Measurements from ENCODE around the gene DCUN1D4. TPM values are rescaled to one million over a fixed set of nuclear protein-coding genes. Genes with fewer than 3 reads are reported as not detected.

The DCUN1D4 gene
- total RNA-seq, 1 donor from 2014 or later: 25.2 TPM

DNA sequence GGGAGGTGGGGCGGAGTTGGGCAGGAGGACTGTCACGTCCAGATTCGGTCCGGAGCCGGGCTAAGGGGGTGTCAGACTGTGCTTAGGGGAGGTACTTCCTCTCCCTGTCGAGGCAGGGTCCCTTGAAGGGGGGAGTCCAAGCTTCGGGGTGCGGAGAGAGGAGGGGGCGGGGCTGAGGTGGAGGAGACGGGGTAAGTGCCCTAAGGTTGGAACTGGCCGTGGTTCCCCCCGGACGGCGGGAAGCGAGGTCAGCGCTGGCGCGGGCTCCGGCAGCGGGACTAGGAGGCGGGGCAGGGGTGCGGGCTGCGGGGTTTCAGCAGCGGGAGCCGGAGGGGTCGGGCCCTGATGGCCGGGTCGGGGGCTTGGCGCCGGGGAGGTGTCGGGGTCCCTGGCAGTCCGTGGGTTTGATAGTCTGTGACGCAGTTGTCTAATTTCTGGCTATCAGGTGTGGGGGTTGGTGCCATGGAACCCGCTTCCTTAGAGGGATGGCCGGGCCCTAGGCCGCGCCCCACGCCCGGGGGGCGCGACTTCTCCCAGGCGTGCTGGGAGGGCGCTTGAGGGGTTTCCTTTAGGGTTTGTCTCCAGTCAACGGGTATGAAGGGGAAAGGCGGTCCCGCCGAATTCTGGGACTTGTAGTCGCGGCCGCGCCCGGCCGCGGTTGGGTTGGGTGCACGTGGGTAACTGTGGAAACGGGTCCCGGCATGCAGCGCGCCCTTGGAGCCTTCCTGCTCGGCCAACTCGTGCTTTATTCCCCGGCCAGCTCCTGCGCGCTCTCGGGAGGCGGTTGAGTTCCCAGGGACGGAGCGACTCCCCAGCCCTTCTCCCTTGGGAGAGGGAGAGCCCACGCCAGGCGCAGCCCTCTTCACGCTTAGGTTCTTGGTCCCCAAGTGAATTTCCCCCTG lies 1.5 kb downstream of the DCUN1D4 start:
- TF ChIP-seq, protein P1, sequence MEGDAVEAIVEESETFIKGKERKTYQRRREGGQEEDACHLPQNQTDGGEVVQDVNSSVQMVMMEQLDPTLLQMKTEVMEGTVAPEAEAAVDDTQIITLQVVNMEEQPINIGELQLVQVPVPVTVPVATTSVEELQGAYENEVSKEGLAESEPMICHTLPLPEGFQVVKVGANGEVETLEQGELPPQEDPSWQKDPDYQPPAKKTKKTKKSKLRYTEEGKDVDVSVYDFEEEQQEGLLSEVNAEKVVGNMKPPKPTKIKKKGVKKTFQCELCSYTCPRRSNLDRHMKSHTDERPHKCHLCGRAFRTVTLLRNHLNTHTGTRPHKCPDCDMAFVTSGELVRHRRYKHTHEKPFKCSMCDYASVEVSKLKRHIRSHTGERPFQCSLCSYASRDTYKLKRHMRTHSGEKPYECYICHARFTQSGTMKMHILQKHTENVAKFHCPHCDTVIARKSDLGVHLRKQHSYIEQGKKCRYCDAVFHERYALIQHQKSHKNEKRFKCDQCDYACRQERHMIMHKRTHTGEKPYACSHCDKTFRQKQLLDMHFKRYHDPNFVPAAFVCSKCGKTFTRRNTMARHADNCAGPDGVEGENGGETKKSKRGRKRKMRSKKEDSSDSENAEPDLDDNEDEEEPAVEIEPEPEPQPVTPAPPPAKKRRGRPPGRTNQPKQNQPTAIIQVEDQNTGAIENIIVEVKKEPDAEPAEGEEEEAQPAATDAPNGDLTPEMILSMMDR (conservative IDR thresholded peaks at IDR 0.05; ENCODE audit: low read depth, low read length): no peak
- peak overlapping the region; percentile 76 for H3K4me3 ChIP-seq (ENCODE audit: low read depth, low read length)
- DNase-seq (ENCODE audit: low read depth): peak; percentile 57

DNA sequence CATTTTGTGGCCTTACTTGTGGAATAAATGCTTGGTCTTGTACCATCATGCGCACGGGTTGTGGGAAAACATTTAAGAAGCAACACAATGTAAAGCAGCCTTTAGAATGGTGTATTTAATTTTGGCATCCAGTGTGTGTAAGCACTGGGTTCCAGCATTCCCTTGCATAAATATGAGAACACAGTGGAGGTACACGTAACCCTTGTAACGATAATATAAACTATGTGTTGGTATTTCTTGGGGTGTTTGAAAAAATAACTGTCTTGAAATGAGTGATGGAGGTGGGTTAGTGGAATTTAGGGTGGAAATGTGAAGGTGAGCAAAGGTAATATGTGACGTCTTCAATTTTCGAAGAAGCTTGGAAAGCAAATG lies 2.1 kb downstream of the DCUN1D4 start:
- no peak for DNase-seq (ENCODE audit: low read depth)
- TF ChIP-seq, protein P1 (conservative IDR thresholded peaks at IDR 0.05; ENCODE audit: low read depth, low read length): no peak
- H3K4me3 ChIP-seq (ENCODE audit: low read depth, low read length): peak overlapping the region; percentile 76

DNA sequence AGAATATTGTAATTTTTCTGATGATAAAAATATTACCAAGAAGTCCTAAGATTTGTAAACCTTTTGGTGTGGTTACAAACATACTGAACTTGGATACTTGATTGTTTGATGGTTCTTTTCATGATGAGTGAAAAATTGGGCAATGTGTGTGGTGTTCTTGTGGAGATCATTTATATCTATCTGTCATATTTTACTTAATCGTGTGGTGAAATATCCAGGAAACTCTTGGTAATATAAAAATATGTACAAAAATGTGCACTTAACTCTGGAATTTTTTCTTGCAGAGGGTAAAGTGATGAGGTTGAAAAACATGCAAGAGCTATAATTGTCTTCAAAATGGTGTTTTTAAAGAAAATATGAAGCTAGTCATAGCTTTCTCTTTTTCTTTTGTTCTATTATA lies 2.8 kb downstream of the DCUN1D4 start:
- no peak overlapping the region for H3K4me3 ChIP-seq (ENCODE audit: low read depth, low read length)
- TF ChIP-seq, protein P1 (conservative IDR thresholded peaks at IDR 0.05; ENCODE audit: low read depth, low read length): no peak
- no peak for DNase-seq (ENCODE audit: low read depth)

DNA sequence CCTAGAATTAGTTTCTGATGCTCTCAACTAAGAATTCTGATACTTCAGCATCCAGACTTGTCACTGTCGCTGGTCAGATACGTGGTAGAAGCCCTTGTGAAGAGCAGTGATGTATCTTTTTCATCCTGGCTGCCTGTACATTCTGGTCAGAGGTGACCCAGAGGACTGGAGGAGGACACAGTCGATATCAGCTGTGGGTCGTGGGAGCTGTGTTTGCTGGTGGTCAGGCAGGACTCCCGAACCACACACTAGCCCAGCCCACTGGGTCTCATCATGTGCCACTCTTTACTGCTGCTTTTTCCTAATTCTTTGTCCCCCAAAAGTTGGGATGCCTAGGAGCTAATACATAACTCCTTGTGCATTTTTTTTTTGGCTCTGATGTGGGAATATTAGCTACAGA lies 6.5 kb downstream of the DCUN1D4 start:
- no peak for DNase-seq (ENCODE audit: low read depth)
- no peak overlapping the region for H3K4me3 ChIP-seq (ENCODE audit: low read depth, low read length)
- TF ChIP-seq, protein P1 (conservative IDR thresholded peaks at IDR 0.05; ENCODE audit: low read depth, low read length): no peak

DNA sequence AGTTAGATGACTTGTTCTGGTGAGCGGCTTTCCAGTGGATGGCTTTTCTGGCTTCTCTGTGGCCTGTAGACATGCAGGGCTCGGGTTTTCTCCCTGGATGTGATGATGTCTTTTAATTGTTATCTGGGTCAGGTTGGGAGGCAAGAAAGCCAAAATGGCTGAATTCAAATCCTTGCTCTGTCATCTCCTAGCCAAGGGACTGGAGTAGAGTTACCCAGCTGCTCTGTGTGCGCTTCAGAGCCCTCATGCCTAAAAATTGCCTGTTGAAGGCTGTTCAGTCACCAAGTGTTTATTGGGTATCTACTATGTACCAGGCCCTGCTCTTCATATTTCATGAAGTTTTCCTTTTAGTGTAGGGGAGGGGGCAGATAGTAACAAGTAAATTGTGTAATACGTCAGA lies 7.3 kb downstream of the DCUN1D4 start:
- TF ChIP-seq, protein P1 (conservative IDR thresholded peaks at IDR 0.05; ENCODE audit: low read depth, low read length): no peak
- no peak overlapping the region for H3K4me3 ChIP-seq (ENCODE audit: low read depth, low read length)
- DNase-seq (ENCODE audit: low read depth): no peak

DNA sequence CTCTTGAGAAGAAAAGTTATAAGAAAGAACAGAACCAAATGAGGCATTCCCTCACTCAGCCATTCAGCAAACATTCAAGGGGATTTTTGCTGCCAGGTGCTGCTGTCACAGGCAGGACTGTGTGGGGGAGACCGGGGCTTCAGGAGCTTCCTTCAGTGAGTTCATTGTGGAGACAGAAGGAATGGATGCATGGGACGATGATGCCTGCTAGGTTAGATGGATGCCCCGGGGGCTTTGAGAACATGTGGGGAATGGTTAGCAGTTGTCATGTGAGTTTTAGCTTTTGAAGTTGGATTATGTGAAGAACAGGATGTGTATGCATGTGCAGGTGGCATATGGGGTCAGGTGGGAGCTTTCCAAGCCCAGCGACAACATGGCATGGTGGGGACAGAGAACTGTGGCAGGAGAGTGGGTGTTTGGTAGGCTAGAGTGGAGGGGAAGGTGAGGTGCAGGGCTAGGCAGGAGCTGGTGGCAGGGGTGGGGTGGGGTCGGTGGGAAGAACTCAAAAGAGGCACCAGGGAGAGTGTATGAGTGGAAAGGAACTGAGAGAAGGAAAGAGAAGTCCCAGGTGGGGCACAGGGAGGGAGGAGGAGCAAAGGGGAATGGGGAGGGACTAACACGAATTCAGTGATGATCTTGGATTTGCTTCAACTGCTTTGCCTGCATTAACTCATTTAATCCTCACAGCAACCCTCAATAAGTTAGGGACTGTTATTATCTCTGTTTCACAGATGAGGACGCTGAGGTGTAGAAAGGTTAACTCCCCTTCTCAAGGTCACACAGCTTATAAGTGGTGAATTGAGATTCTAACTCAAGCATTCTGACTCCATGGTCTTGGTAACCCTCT lies 8.4 kb downstream of the DCUN1D4 start:
- no peak overlapping the region for H3K4me3 ChIP-seq (ENCODE audit: low read depth, low read length)
- TF ChIP-seq, protein P1 (conservative IDR thresholded peaks at IDR 0.05; ENCODE audit: low read depth, low read length): no peak
- no peak for DNase-seq (ENCODE audit: low read depth)

All from epithelial cell of proximal tubule (primary cell).